HepG2 (cell line): ENCODE data around the gene VRK2. TPM values are rescaled to one million over a fixed set of nuclear protein-coding genes. Genes with fewer than 3 reads are reported as not detected.

ENCODE experiments used
- ATAC-seq: fragments of 200-7000 bp; cut with Tn5 transposase; 3 replicates; pipeline ENCODE4 v1.9.1; 2020; ENCODE audit warnings: mild to moderate bottlenecking, moderate library complexity
- BruUV-seq: library from RNA; stranded (reverse); fragments of 400-500 nt; replicated peaks from 2 replicates; lab custom pipeline; 2021; lab: Mats Ljungman, UMichigan
- CTCF ChIA-PET: fragments of 300-600 bp; formaldehyde crosslinking; extraction: SDS; loops from one replicate; lab custom pipeline; 2021; ENCODE audit warnings: low total read pairs, inconsistent platforms, low intra/inter-chr PET ratio; lab: Yijun Ruan, JAX
- POLR2A ChIA-PET: fragments of 350-600 bp; sonication (Branson Sonifier 250); formaldehyde crosslinking; loops from one replicate; lab custom pipeline; 2020; ENCODE audit warnings: antibody characterized with exemption, inconsistent platforms; lab: Yijun Ruan, JAX
- DNase-seq: peaks from one replicate; pipeline ENCODE4 v3.0.0-alpha.2; 2015; ENCODE audit warnings: low spot score
- FAIRE-seq: peaks from 3 replicates; lab custom pipeline; 2011; peaks lifted over from hg19 to GRCh38; lab: Jason Lieb, UNC
- H2AFZ ChIP-seq: one replicate; pipeline ENCODE4 v1.6.1; 2011; ENCODE audit warnings: low read length, inconsistent platforms
- H3K27ac ChIP-seq: fragments of 300-600 bp; 3 replicates; pipeline ENCODE4 v1.8.0; 2011; ENCODE audit warnings: mixed run types, mild to moderate bottlenecking, mixed read lengths, low read length, inconsistent platforms; ENCODE audit not compliant: insufficient read depth; ENCODE audit errors: extremely low read length
- H3K27me3 ChIP-seq, 2 experiments: fragments of 200-600 bp in 1 of 2; 2 replicates in 1 of 2; 3 replicates in 1 of 2; pipeline versions ENCODE4 v1.6.0 to v1.8.0; 2011; ENCODE audit warnings: low read length in 2 of 2, mild to moderate bottlenecking in 2 of 2, moderate library complexity in 2 of 2, inconsistent platforms in 1 of 2; ENCODE audit not compliant: insufficient read depth in 2 of 2, control insufficient read depth in 1 of 2
- H3K36me3 ChIP-seq, 2 experiments: fragments of 200-600 bp in 1 of 2; replicated peaks in 1 of 2; 2 replicates in 1 of 2; 3 replicates in 1 of 2; pipeline versions ENCODE4 v1.5.1 to v1.8.0; 2011; ENCODE audit warnings: low read length in 2 of 2, inconsistent platforms in 1 of 2; ENCODE audit not compliant: insufficient read depth in 2 of 2, control insufficient read depth in 1 of 2
- H3K4me1 ChIP-seq: 2 replicates; pipeline ENCODE4 v1.5.1; 2012; ENCODE audit warnings: low read length, inconsistent platforms; ENCODE audit not compliant: insufficient read depth
- H3K4me2 ChIP-seq: 2 replicates; pipeline ENCODE4 v1.6.0; 2011; ENCODE audit warnings: low read depth, low read length, inconsistent platforms
- H3K4me3 ChIP-seq, 3 experiments: fragments of 200-600 bp in 1 of 3; sonication (generic), shearing (Covaris generic) in 1 of 3; replicated peaks in 1 of 3; 2 replicates each; pipeline ENCODE4 v1.5.1; 2011 to 2016; ENCODE audit warnings: low read length in 3 of 3, inconsistent platforms in 2 of 3, low read depth in 2 of 3, mild to moderate bottlenecking in 2 of 3, control low read depth in 1 of 3, mixed read lengths in 1 of 3; ENCODE audit not compliant: insufficient read depth in 1 of 3
- H3K79me2 ChIP-seq: one replicate; pipeline ENCODE4 v1.6.1; 2011; ENCODE audit warnings: low read length, inconsistent platforms; ENCODE audit not compliant: insufficient read depth
- H3K9ac ChIP-seq: 2 replicates; pipeline ENCODE4 v1.6.0; 2011; ENCODE audit warnings: mild to moderate bottlenecking, low read depth, low read length, inconsistent platforms; ENCODE audit not compliant: insufficient read depth
- H3K9me3 ChIP-seq: 2 replicates; pipeline ENCODE4 v1.5.1; 2012; ENCODE audit warnings: mild to moderate bottlenecking, low read length
- H4K20me1 ChIP-seq: 2 replicates; pipeline ENCODE4 v1.6.0; 2011; ENCODE audit warnings: inconsistent platforms, mild to moderate bottlenecking, low read length, moderate library complexity; ENCODE audit not compliant: insufficient read depth
- ARNTL ChIP-seq: sonication (generic); formaldehyde crosslinking; IDR thresholded peaks from 2 replicates; pipeline ENCODE4 v1.4.0; 2020; ENCODE audit warnings: mild to moderate bottlenecking, missing genetic modification reagents
- FLYWCH1 ChIP-seq: sonication (generic); formaldehyde crosslinking; IDR thresholded peaks from 2 replicates; pipeline ENCODE4 v1.8.1; 2023; ENCODE audit warnings: mild to moderate bottlenecking, missing genetic modification reagents
- LBX2 ChIP-seq: sonication (generic); formaldehyde crosslinking; IDR thresholded peaks from 2 replicates; pipeline ENCODE4 v1.5.0; 2020; ENCODE audit warnings: missing genetic modification reagents, mild to moderate bottlenecking, borderline replicate concordance
- MLLT10 ChIP-seq: sonication (generic); formaldehyde crosslinking; IDR thresholded peaks from 2 replicates; pipeline ENCODE4 v1.4.0; 2020; ENCODE audit warnings: missing genetic modification reagents
- MXD4 ChIP-seq: IDR thresholded peaks from 2 replicates; pipeline ENCODE4 v1.6.1; 2016; ENCODE audit warnings: mild to moderate bottlenecking, missing biosample characterization, missing genetic modification reagents
- NRL ChIP-seq: sonication (generic); formaldehyde crosslinking; IDR thresholded peaks from 2 replicates; pipeline ENCODE4 v1.5.0; 2020; ENCODE audit warnings: missing genetic modification reagents, mild to moderate bottlenecking, moderate library complexity, borderline replicate concordance
- PPARG ChIP-seq: conservative IDR thresholded peaks from 2 replicates; pipeline ENCODE4 v1.6.1; 2016; ENCODE audit warnings: missing biosample characterization, missing genetic modification reagents
- SNRNP70 ChIP-seq: fragments of 200-400 bp; formaldehyde crosslinking; IDR thresholded peaks from 2 replicates; pipeline ENCODE4 v1.6.1; 2017; ENCODE audit warnings: mild to moderate bottlenecking, low read depth, low read length, moderate library complexity
- SP5 ChIP-seq: IDR thresholded peaks from 2 replicates; pipeline ENCODE4 v1.6.1; 2016; ENCODE audit warnings: low read depth, borderline replicate concordance
- SYNCRIP ChIP-seq: fragments of 200-400 bp; formaldehyde crosslinking; IDR thresholded peaks from 2 replicates; pipeline ENCODE4 v1.6.1; 2018; ENCODE audit warnings: mild to moderate bottlenecking, low read depth, low read length; ENCODE audit not compliant: insufficient read depth
- TCF12 ChIP-seq, 2 experiments: fragments of 450-650 bp in 1 of 2; sonication (generic) in 1 of 2; formaldehyde crosslinking in 1 of 2; IDR thresholded peaks; 2 replicates each; pipeline versions ENCODE4 v1.6.1 to v1.8.0; 2017 to 2022; ENCODE audit warnings: antibody characterized with exemption in 1 of 2, mild to moderate bottlenecking in 1 of 2, missing genetic modification reagents in 1 of 2, moderate library complexity in 1 of 2
- TEAD3 ChIP-seq: optimal IDR thresholded peaks from 2 replicates; pipeline ENCODE3; 2016; ENCODE audit warnings: borderline replicate concordance
- THAP8 ChIP-seq: sonication (generic); formaldehyde crosslinking; IDR thresholded peaks from 2 replicates; pipeline ENCODE4 v1.5.1; 2020; ENCODE audit warnings: missing genetic modification reagents, mild to moderate bottlenecking, borderline replicate concordance
- TRIM22 ChIP-seq: fragments of 450-650 bp; IDR thresholded peaks from 2 replicates; pipeline ENCODE4 v1.6.1; 2017
- XRCC5 ChIP-seq: fragments of 200-400 bp; formaldehyde crosslinking; optimal IDR thresholded peaks from 2 replicates; pipeline ENCODE3; 2017; ENCODE audit warnings: mild to moderate bottlenecking, low read length
- ZNF232 ChIP-seq: sonication (generic); formaldehyde crosslinking; IDR thresholded peaks from 2 replicates; pipeline ENCODE4 v1.4.0; 2020; ENCODE audit warnings: missing genetic modification reagents, borderline replicate concordance
- ZNF263 ChIP-seq: sonication (generic); formaldehyde crosslinking; IDR thresholded peaks from 2 replicates; pipeline ENCODE4 v1.4.0; 2020; ENCODE audit warnings: missing genetic modification reagents
- ZNF281 ChIP-seq: sonication (generic); formaldehyde crosslinking; IDR thresholded peaks from 2 replicates; pipeline ENCODE4 v1.4.0; 2020; ENCODE audit warnings: missing genetic modification reagents, borderline replicate concordance
- ZNF329 ChIP-seq: sonication (generic); formaldehyde crosslinking; IDR thresholded peaks from 2 replicates; pipeline ENCODE4 v1.9.0; 2021; ENCODE audit warnings: low read depth, mild to moderate bottlenecking, missing genetic modification reagents
- ZNF451 ChIP-seq: sonication (generic); formaldehyde crosslinking; IDR thresholded peaks from 2 replicates; pipeline ENCODE4 v1.5.0; 2020; ENCODE audit warnings: mild to moderate bottlenecking, missing genetic modification reagents
- WGBS: methylation state at CpG from one replicate; pipeline ENCODE4 v1.1.6; 2017; ENCODE audit warnings: low lambda C conversion rate; 5-methylcytosine and 5-hydroxymethylcytosine counted together
- in situ Hi-C: cut with HindIII; loops from 2 replicates; pipeline ENCODE4 v1.10.0; 2017; ENCODE audit warnings: low pct_unique_long_range_greater_than_20kb; ENCODE audit not compliant: extremely low pct_ligation_motif_present
- intact Hi-C: fragments of 100-400 bp; cut with micrococcal nuclease; formaldehyde crosslinking; loops from one replicate; pipeline ENCODE4 v1.10.0; 2022; ENCODE audit not compliant: unreplicated experiment
- polyA plus RNA-seq, 8 experiments: library from polyadenylated mRNA; depleted of rRNA in 3 of 8; stranded (reverse) in 7 of 8; unstranded in 1 of 8; fragments of >200 nt; fragmentation: Illumina TruSeq in 4 of 8; extraction: Trizol in 4 of 8; gene quantifications; 2 replicates each; pipeline versions ENCODE4 v1.2.1 to v1.2.3, GENCODE V29; 2011 to 2016; ENCODE audit warnings: low read depth in 4 of 8, missing spikeins in 1 of 8, mixed read lengths in 1 of 8; ENCODE audit not compliant: insufficient read depth in 1 of 8
- total RNA-seq, 5 experiments: library from RNA; depleted of rRNA; stranded (reverse); fragments of >200 nt; fragmentation: Illumina TruSeq; extraction: Trizol; gene quantifications; 2 replicates each; pipeline ENCODE4 v1.2.3, GENCODE V29; 2016; ENCODE audit warnings: low read depth in 1 of 5

The VRK2 gene
- total and polyA plus RNA-seq, 2 of the 13 experiments (the other 11 are each of a cell fraction or from before 2014, with no cell fraction given), result 13.3 to 29.1 TPM

- Histone ChIP-seq H3K9ac (no peak overlapping the region), H3K36me3 (no peaks in the 10 kb centered on the region), H3K27ac (no peak overlapping the region), H3K4me1 (peaks cover 21% of the 10 kb centered on the region), H2AFZ (no peak overlapping the region), H3K4me2 (no peak overlapping the region), H3K9me3 (no peaks in the 10 kb centered on the region), H3K79me2 (no peaks in the 10 kb centered on the region), H3K27me3 (no peaks in the 10 kb centered on the region), H3K4me3 (no peak overlapping the region), H4K20me1 (no peaks in the 10 kb centered on the region)
- ATAC-seq, result no peak
- ChIA-PET POLR2A (no interaction called here), CTCF (no interaction called here)
- in situ Hi-C loops, result no loop called here
- TF ChIP-seq ARNTL (no peak), LBX2 (CRISPR knock-in tag) (no peak), SYNCRIP (no peak), ZNF281 (CRISPR knock-in tag) (no peak), ZNF451 (CRISPR knock-in tag) (no peak), FLYWCH1 (CRISPR knock-in tag) (no peak), TCF12 (IDR thresholded peaks at IDR 0.05) (no peak), TCF12 (CRISPR knock-in tag; IDR thresholded peaks at IDR 0.05) (no peak), ZNF329 (CRISPR knock-in tag) (no peak), SP5 (CRISPR knock-in tag) (no peak), ZNF232 (CRISPR knock-in tag) (no peak), TRIM22 (no peak), TEAD3 (no peak), ZNF263 (CRISPR knock-in tag) (no peak), NRL (CRISPR knock-in tag) (no peak), MLLT10 (CRISPR knock-in tag) (no peak), MXD4 (CRISPR knock-in tag) (no peak), SNRNP70 (no peak), XRCC5 (no peak), THAP8 (CRISPR knock-in tag) (no peak), PPARG (CRISPR knock-in tag) (no peak)
- WGBS, result 86% methylated on average over 1 of the region's 1 CpG
- no peak for FAIRE-seq
- intact Hi-C loops, result no loop called here
- no TSS peak for BruUV-seq
- no peak for DNase-seq
Observed at GRCh38 chr2:58039170-58039611, 7.4 kb upstream of the VRK2 start.
